Lower leg skin (tissue), 3 donors: ENCODE data around the gene ZBTB47.

Experiments used
- POLR2A ChIP-seq, 2 donors: fragments of 450-650 bp; IDR thresholded peaks; one replicate each; pipeline ENCODE4 v1.6.1; 2016 to 2017; ENCODE audit warnings: antibody characterized with exemption in 2 of 2, mild to moderate bottlenecking in 1 of 2, moderate library complexity in 1 of 2
- TF ChIP-seq, protein P1 (sequence below), 3 donors: fragments of 450-650 bp; IDR thresholded peaks; one replicate each; pipeline ENCODE4 v1.5.1; 2016; ENCODE audit warnings: antibody characterized with exemption in 3 of 3, mild to moderate bottlenecking in 3 of 3, moderate library complexity in 2 of 3

GRCh38 chr3:42637001-42637400, 16.5 kb upstream of the ZBTB47 start:
- no peak for TF ChIP-seq POLR2A (IDR thresholded peaks at IDR 0.05)
- TF ChIP-seq, protein P1, sequence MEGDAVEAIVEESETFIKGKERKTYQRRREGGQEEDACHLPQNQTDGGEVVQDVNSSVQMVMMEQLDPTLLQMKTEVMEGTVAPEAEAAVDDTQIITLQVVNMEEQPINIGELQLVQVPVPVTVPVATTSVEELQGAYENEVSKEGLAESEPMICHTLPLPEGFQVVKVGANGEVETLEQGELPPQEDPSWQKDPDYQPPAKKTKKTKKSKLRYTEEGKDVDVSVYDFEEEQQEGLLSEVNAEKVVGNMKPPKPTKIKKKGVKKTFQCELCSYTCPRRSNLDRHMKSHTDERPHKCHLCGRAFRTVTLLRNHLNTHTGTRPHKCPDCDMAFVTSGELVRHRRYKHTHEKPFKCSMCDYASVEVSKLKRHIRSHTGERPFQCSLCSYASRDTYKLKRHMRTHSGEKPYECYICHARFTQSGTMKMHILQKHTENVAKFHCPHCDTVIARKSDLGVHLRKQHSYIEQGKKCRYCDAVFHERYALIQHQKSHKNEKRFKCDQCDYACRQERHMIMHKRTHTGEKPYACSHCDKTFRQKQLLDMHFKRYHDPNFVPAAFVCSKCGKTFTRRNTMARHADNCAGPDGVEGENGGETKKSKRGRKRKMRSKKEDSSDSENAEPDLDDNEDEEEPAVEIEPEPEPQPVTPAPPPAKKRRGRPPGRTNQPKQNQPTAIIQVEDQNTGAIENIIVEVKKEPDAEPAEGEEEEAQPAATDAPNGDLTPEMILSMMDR (IDR thresholded peaks at IDR 0.05): no peak
